GM23338 (cell line): ENCODE results near the gene ZSCAN31.

ENCODE experiments used
- CTCF ChIP-seq, 2 experiments: fragments of 200-600 bp in 1 of 2; sonication (generic) in 1 of 2; conservative IDR thresholded peaks; 2 replicates each; pipeline versions ENCODE4 v1.5.1 to v1.6.1; 2016 to 2017; ENCODE audit warnings: antibody characterized with exemption in 2 of 2, low read depth in 2 of 2, mild to moderate bottlenecking in 2 of 2, moderate library complexity in 1 of 2
- EZH2 ChIP-seq: fragments of 200-600 bp; sonication (generic); IDR thresholded peaks from one replicate; pipeline ENCODE4 v1.8.0; 2017; ENCODE audit warnings: antibody characterized with exemption, mild to moderate bottlenecking, low read depth; ENCODE audit not compliant: unreplicated experiment
- EZH2phosphoT487 ChIP-seq: fragments of 200-600 bp; sonication (generic); IDR thresholded peaks from one replicate; pipeline ENCODE4 v1.8.1; 2018; ENCODE audit warnings: antibody characterized with exemption; ENCODE audit not compliant: unreplicated experiment
- POLR2AphosphoS5 ChIP-seq: IDR thresholded peaks from 2 replicates; pipeline ENCODE4 v1.6.1; 2016; ENCODE audit warnings: antibody characterized with exemption, low read depth
- STAT1 ChIP-seq: IDR thresholded peaks from one replicate; pipeline ENCODE4 v1.6.1; 2016; ENCODE audit warnings: antibody characterized with exemption; ENCODE audit not compliant: unreplicated experiment
- TF ChIP-seq, protein P1 (sequence below): IDR thresholded peaks from one replicate; pipeline ENCODE4 v1.6.1; 2018; ENCODE audit warnings: antibody characterized with exemption; ENCODE audit not compliant: unreplicated experiment

DNA sequence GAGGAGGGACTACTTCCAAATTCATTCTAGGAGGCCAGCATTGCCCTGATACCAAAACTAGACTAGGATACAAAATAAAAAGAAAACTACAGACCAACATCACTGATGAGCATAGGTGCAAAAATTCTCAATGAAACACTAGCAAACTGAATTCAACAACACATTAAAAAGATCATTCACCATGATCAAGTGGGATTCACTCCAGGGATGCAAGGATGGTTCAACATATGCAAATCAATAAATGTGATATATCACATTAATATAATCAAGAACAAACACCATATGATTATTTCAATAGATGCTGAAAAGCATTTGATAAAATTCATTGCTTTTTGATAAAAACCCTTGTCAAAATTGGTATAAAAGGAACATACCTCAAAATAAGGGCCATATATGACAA is 44.4 kb downstream of the ZSCAN31 start:
- no peak for TF ChIP-seq CTCF (conservative IDR thresholded peaks at IDR 0.05; ENCODE audit: low read depth in 2 of 2)
- TF ChIP-seq, protein P1, sequence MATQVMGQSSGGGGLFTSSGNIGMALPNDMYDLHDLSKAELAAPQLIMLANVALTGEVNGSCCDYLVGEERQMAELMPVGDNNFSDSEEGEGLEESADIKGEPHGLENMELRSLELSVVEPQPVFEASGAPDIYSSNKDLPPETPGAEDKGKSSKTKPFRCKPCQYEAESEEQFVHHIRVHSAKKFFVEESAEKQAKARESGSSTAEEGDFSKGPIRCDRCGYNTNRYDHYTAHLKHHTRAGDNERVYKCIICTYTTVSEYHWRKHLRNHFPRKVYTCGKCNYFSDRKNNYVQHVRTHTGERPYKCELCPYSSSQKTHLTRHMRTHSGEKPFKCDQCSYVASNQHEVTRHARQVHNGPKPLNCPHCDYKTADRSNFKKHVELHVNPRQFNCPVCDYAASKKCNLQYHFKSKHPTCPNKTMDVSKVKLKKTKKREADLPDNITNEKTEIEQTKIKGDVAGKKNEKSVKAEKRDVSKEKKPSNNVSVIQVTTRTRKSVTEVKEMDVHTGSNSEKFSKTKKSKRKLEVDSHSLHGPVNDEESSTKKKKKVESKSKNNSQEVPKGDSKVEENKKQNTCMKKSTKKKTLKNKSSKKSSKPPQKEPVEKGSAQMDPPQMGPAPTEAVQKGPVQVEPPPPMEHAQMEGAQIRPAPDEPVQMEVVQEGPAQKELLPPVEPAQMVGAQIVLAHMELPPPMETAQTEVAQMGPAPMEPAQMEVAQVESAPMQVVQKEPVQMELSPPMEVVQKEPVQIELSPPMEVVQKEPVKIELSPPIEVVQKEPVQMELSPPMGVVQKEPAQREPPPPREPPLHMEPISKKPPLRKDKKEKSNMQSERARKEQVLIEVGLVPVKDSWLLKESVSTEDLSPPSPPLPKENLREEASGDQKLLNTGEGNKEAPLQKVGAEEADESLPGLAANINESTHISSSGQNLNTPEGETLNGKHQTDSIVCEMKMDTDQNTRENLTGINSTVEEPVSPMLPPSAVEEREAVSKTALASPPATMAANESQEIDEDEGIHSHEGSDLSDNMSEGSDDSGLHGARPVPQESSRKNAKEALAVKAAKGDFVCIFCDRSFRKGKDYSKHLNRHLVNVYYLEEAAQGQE: no peak
- TF ChIP-seq EZH2phosphoT487: no peak
- TF ChIP-seq POLR2AphosphoS5: no peak
- TF ChIP-seq EZH2: no peak
- no peak for TF ChIP-seq STAT1
